VCaP (cell line): ENCODE data around the gene PACRG.

Source experiments
- H3K27ac ChIP-seq: fragments of 450-650 bp; 2 replicates; pipeline ENCODE4 v1.5.1; 2017
- TF ChIP-seq, protein P1 (sequence below): fragments of 450-650 bp; conservative IDR thresholded peaks from 2 replicates; pipeline ENCODE4 v1.5.1; 2017; ENCODE audit warnings: mild to moderate bottlenecking, moderate library complexity

PACRG gene

DNA sequence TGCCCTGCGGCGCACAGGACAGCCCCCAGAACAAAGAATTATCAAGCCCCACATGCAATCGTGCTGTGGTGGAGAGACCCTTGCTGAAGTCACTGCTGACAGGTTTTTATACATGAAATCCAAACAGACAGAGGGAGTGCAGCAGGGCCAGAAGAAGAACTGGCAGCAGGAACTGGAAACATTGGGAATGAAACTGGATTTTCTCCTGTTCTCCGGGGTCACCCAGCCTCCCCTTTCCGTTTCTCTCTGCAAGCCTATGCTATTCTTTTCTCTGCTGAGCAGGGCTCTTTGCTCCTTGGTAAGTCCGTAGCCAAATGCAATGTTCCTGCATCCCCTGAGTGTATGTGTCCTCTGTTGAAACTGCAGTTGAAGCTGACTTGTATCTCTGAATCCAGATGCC lies 623.2 kb downstream of the PACRG start:
- TF ChIP-seq, protein P1, sequence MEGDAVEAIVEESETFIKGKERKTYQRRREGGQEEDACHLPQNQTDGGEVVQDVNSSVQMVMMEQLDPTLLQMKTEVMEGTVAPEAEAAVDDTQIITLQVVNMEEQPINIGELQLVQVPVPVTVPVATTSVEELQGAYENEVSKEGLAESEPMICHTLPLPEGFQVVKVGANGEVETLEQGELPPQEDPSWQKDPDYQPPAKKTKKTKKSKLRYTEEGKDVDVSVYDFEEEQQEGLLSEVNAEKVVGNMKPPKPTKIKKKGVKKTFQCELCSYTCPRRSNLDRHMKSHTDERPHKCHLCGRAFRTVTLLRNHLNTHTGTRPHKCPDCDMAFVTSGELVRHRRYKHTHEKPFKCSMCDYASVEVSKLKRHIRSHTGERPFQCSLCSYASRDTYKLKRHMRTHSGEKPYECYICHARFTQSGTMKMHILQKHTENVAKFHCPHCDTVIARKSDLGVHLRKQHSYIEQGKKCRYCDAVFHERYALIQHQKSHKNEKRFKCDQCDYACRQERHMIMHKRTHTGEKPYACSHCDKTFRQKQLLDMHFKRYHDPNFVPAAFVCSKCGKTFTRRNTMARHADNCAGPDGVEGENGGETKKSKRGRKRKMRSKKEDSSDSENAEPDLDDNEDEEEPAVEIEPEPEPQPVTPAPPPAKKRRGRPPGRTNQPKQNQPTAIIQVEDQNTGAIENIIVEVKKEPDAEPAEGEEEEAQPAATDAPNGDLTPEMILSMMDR = no peak
- no peak overlapping the region for H3K27ac ChIP-seq

DNA sequence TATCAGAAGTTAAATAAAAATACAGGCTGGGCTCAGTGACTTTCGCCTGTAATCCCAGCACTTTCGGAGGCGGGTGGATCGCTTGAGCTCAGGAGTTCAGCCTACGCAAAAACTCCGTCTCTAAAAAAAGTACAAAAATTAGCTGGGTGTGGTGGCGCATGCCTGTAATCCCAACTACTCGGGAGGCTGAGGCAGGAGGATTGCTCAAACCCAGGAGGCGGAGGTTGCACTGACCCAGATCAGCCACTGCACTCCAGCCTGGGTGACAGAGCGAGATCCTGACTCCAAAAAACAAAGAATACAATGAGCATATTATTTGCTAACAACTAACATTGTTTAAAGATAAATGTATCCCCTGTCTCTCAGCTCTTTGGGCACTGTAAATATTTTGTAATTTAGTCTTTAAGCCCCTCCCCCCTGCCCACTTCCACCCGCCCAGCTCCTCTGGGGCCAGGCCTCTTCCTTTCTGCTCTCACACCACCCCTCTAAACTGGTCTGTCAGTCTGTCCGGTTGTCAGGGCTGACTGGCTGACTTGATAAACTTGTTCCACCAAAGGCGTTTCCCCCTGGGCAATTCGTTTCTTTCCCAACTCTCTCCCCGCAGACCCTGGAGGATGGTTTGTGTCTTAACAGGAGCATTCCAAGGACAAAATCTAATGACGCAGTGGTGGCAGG lies 624.4 kb downstream of the PACRG start:
- TF ChIP-seq, protein P1 = no peak
- no peak overlapping the region for H3K27ac ChIP-seq

DNA sequence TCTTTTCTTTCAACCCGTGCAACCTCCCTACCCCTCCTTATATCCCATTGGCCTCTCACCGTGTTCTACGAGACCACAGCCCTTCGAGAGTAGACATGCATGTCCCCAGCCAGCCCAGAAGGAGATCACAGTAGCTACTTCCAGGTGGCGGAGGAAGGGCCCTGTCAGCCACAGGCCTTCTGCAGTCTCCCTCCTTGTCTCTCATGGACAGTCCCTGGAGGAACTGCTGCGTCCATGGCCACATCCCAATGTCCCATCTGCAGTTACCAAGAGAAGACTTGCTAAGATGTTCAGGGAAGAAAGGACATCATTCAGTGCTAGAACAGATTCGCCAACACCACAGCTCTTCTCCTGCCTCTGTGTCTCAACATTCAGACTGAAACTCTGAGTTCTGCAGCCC lies 625.2 kb downstream of the PACRG start:
- H3K27ac ChIP-seq = no peak overlapping the region
- TF ChIP-seq, protein P1 = no peak

DNA sequence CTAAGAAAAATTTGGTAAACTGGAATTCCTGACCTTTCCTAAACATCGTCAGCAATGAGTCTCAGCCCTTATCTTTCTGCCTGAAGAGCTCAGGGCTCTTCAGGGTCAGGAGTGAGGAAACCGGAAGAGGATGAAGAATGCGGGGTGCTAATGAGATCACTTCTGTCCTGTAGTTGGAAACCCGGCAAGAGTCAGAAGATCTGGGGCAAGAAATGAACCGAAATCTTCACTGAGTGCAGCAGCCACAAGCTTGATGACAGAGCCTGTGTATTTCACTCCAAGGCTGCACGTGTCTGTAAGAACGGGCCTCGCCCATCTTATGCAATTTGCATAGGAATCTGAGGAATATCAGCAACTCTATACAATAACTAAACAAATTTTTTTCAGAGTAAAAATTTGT lies 626.3 kb downstream of the PACRG start:
- TF ChIP-seq, protein P1 = no peak
- no peak overlapping the region for H3K27ac ChIP-seq

DNA sequence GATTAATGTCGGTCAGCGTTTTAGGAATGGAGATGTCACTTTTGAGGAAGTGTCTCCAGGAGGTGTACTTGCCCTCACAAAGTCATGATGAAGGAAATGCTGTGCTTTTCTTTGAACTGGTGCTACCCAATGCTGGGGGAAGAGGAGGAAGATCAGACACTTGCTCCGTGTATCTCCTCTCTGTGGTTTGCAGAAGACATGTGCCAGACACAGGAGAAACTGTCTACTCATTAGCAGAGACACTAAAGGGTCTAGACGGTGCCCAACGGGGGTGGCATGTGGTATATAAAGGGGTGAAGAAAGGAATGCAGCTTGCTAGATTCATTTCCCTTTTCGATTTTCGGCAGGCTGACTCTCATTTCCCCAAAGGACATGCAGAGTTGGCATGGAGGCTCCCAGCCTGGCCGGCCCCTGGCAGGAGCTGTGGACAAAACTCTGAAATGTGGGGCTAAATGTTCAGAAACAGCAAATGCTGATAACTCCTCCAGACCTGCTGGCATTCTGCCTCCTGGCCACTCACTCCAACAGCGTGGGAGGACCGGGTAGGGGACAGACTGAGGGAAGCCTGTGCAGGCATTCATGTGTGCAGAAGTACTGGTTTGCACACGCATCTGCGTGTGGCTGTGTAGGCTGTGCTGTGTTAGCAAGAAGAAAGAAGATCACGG lies 627.1 kb downstream of the PACRG start:
- H3K27ac ChIP-seq = no peak overlapping the region
- TF ChIP-seq, protein P1 = no peak

DNA sequence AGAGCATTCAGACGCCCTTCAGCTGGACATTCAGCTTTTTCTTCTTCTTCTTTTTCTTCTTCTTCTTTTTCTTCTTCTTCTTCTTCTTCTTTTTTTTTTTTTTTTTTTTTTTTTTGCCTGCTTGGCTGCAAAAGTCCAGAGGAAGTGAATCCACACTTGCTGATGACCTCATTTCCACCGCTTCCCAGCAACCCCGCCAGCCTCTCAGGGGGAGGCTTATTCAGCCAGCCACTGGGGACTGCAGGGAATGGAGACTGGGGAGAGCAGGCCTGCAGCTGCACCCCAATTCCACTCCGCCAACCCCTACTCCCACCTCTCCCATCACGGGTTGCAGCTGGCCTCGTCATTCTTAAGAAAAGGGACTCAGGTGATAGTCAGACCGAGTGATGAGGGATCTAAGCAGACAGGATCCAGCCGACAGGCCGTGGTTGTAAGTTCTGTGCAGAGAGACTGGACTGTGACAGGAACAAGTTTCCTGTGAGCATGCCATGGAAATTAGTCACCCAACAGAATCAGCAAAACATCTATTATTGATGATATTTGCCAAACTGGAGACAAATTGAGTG lies 627.7 kb downstream of the PACRG start:
- TF ChIP-seq, protein P1 = no peak
- H3K27ac ChIP-seq = no peak overlapping the region

DNA sequence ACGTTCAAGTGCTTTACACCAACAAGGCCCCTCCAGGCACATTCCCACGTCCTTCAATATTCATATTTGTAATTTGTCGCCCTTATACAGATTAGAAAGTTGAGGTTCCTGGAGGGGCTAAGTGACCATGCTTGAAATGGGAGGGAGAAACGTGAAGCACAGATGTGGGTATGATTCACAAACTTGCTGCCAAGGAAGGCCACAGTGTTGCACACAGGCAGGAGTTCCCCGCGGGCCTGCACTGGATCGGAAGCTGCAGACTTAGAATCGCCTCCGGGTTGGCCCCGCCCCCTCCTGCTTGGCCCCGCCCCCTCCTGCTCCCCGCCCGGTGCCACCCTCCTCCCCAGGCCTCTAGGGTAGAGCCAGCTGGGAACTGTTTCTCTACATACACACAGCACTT lies 628.5 kb downstream of the PACRG start:
- TF ChIP-seq, protein P1 = no peak
- no peak overlapping the region for H3K27ac ChIP-seq
